ENCODE data around the gene ATPAF1. TPM values are rescaled to one million over a fixed set of nuclear protein-coding genes. Genes with fewer than 3 reads are reported as not detected.
A peak's percentile ranks its signal among the peaks of the same experiment; 100 is the strongest.
"Not testable (repeated sequence)": the region's sequence is repeated elsewhere in the genome, so short reads cannot be mapped to it uniquely, and the experiment has no call there.

Gene ATPAF1
- total and polyA plus RNA-seq, 9 of the 15 experiments (the other 6 are each of a cell fraction or from before 2014, with no cell fraction given), result 6.3 to 56.2 (median 27.4) TPM

- intact Hi-C loops (cut with micrococcal nuclease); H3K79me2 ChIP-seq (ENCODE audit: control insufficient read depth, insufficient read depth, low read length); H2AFZ ChIP-seq (ENCODE audit: low read depth, low read length); H3K4me3 ChIP-seq; H3K9me1 ChIP-seq (ENCODE audit: control insufficient read depth, insufficient read depth, low read length); FAIRE-seq; H3K4me1 ChIP-seq (replicated peaks in 1 of 2; ENCODE audit: control insufficient read depth in 2 of 2, insufficient read depth in 2 of 2, low read length in 2 of 2); H3K27ac ChIP-seq (ENCODE audit: extremely low read depth, low read depth, low read length); in situ Hi-C loops (cut with MboI); BruUV-seq (replicated peaks); H3K4me2 ChIP-seq (ENCODE audit: insufficient read depth, low read length); H3K27me3 ChIP-seq (ENCODE audit: control insufficient read depth in 2 of 2, insufficient read depth in 2 of 2, low read length in 2 of 2); POLR2A ChIA-PET; H3K9me3 ChIP-seq (replicated peaks; ENCODE audit: control insufficient read depth, insufficient read depth, low read depth, low read length); CTCF ChIA-PET (ENCODE audit: low intra/inter-chr PET ratio); H4K20me1 ChIP-seq (replicated peaks; ENCODE audit: control insufficient read depth, insufficient read depth, low read length); ATAC-seq; H3K9ac ChIP-seq (ENCODE audit: insufficient read depth in 1 of 2, low read depth in 2 of 2, low read length in 2 of 2); DNase-seq (ENCODE audit: extremely low read depth in 1 of 4, low spot score in 3 of 4): not testable (repeated sequence)
- H3K36me3 ChIP-seq (ENCODE audit: control insufficient read depth, insufficient read depth, low read length), result peaks cover 16% of the 10 kb centered on the region
- 59% methylated on average over 1 of the region's 3 CpGs for WGBS (ENCODE audit: insufficient coverage, low coverage, missing lambda C conversion rate)
Observed at GRCh38 chr1:46651152-46651551, 17.0 kb downstream of the ATPAF1 start.

DNA sequence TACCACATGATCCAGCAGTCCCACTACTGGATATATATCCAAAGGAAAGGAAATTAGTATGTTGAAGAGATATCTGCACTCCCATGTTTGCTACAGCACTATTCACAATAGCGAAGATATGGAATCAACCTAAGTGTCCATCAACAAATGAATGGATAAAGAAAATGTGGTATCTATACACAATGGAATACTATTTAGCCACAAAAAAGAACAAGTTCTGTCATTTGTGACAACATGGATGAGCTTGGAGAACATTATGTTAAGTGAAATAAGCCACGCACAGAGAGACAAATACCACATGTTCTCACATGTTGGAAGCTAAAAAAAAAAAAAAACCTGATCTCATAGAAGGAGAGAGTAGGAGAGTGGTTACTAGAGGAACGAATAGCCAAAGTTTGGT lies 17.7 kb downstream of the ATPAF1 start:
- FAIRE-seq (no peak), ATAC-seq (no peak), DNase-seq (ENCODE audit: extremely low read depth in 1 of 4, low spot score in 3 of 4) (no peak)
- intact Hi-C loops (cut with micrococcal nuclease), result no loop called here
- H3K9ac ChIP-seq (ENCODE audit: insufficient read depth in 1 of 2, low read depth in 2 of 2, low read length in 2 of 2), result no peak overlapping the region
- H3K27ac ChIP-seq (ENCODE audit: extremely low read depth, low read depth, low read length), result no peak overlapping the region
- no TSS peak for BruUV-seq (replicated peaks)
- no peaks in the 10 kb centered on the region for H4K20me1 ChIP-seq (replicated peaks; ENCODE audit: control insufficient read depth, insufficient read depth, low read length)
- no peaks in the 10 kb centered on the region for H3K9me3 ChIP-seq (replicated peaks; ENCODE audit: control insufficient read depth, insufficient read depth, low read depth, low read length)
- no peak overlapping the region for H3K4me2 ChIP-seq (ENCODE audit: insufficient read depth, low read length)
- no peaks in the 10 kb centered on the region for H3K9me1 ChIP-seq (ENCODE audit: control insufficient read depth, insufficient read depth, low read length)
- no peak overlapping the region for H2AFZ ChIP-seq (ENCODE audit: low read depth, low read length)
- H3K4me1 ChIP-seq (replicated peaks in 1 of 2; ENCODE audit: control insufficient read depth in 2 of 2, insufficient read depth in 2 of 2, low read length in 2 of 2), result no peaks in the 10 kb centered on the region
- H3K4me3 ChIP-seq, result no peak overlapping the region
- CTCF ChIA-PET (ENCODE audit: low intra/inter-chr PET ratio), result no interaction called here
- in situ Hi-C loops (cut with MboI), result no loop called here
- H3K36me3 ChIP-seq (ENCODE audit: control insufficient read depth, insufficient read depth, low read length), result peaks cover 14% of the 10 kb centered on the region
- no peaks in the 10 kb centered on the region for H3K27me3 ChIP-seq (ENCODE audit: control insufficient read depth in 2 of 2, insufficient read depth in 2 of 2, low read length in 2 of 2)
- no peaks in the 10 kb centered on the region for H3K79me2 ChIP-seq (ENCODE audit: control insufficient read depth, insufficient read depth, low read length)
- WGBS (ENCODE audit: insufficient coverage, low coverage, missing lambda C conversion rate), result 83% methylated on average over 3 of the region's 3 CpGs
- TF ChIP-seq ZNF146 (CRISPR knock-in tag; IDR thresholded peaks at IDR 0.05; ENCODE audit: unreplicated experiment), result peak; percentile 71
- no peak for TF ChIP-seq ATF2 (CRISPR knock-in tag; IDR thresholded peaks at IDR 0.05)
- POLR2A ChIA-PET, result no interaction called here

Measured in K562 (cell line).